SKM-1 (cell line): ENCODE measurements around the gene VPS72.

Experiments
- DNase-seq: peaks from one replicate; lab custom pipeline; 2025; ENCODE audit not compliant: unreplicated experiment; lab: John Stamatoyannopoulos, UW

Gene VPS72

DNA sequence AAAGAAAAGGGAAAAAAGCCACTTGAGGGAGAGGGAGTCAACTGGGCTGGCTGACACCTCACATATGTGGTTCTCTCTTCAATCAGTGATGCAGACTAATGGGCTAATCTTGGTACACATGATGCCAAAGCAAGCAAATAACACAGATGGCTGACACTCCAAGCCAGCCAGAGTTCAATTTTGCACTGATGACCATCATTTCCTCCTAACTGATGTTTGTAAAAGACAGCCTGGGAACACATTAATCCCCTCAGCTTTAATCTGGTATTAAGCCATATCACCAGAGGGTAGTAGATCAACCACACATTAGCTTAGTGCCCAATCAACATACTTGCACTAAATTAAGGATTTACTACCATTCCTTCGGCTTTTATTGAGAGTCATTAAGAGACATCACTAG, 2.8 kb downstream of the VPS72 start:
- DNase-seq: no peak

DNA sequence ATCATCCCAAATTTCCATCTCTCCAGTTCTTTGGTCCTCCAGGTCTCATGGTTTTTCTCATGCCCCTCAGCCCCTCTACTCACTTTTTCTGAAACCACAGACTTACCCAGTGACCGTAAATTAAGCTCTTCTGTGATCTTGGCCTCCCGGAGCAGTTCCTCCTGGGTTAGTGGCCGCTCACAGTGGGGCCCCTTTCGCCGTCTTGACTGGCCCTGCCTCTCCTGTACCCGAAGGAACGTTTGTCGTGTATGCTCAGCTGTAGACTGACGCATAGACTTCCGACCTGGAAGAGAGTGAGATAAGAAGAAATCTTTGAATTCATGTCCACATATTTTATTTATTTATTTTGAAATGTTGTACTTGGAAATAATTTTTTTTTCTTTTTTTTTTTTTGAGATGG, 5.8 kb downstream of the VPS72 start:
- DNase-seq: no peak

DNA sequence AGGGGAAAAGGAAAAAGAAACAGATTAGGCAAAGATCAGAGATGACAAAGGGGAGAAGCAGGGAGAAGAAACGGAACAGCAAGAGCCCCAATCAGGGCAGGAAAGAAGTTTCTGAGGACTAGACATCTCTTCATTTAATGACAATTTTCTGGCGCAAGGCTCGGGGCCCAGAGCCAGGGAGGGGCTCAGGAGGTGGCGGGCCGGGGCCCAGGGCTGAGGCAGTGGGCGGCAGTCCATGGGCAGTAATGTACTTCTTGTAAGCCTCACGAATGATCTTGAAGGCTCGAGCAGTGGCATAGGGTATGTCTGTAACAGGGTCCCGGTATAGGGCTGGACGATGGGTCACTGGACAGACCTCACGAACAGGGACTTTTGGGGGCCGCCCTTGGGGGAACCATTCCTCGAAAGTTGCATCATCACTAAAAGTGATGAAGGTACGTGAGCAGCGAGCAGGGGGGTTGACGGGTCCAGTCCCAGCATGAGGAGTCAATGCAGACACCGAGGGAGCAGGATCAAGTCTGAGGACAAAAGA, 13.4 kb downstream of the VPS72 start:
- no peak for DNase-seq

DNA sequence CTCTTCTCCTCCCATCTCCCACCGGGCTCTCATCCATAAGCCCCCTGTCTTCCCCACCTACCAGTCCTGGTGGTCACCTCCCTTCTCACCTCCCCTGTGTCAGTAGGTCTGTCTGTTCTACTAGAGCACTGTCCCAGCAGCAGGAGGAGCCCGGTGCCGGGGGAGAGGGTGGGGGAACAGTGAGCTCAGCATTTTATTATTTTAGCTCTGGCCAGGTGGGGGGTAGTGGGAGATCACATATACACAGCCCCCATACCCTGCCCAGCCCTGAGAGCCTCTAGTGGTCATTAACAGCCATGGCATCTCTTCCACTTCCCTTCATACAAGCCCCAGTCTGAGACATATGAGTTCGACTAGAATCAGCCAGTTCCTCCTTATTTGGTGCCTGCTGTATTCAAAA, 14.1 kb downstream of the VPS72 start, which contains the start of gene TMOD4:
TSS of gene TMOD4 (minus strand) at position 119 of the 400 bp plus-strand sequence. CDS start 1,106 bp downstream, outside the sequence.
- DNase-seq: peak; percentile 67

DNA sequence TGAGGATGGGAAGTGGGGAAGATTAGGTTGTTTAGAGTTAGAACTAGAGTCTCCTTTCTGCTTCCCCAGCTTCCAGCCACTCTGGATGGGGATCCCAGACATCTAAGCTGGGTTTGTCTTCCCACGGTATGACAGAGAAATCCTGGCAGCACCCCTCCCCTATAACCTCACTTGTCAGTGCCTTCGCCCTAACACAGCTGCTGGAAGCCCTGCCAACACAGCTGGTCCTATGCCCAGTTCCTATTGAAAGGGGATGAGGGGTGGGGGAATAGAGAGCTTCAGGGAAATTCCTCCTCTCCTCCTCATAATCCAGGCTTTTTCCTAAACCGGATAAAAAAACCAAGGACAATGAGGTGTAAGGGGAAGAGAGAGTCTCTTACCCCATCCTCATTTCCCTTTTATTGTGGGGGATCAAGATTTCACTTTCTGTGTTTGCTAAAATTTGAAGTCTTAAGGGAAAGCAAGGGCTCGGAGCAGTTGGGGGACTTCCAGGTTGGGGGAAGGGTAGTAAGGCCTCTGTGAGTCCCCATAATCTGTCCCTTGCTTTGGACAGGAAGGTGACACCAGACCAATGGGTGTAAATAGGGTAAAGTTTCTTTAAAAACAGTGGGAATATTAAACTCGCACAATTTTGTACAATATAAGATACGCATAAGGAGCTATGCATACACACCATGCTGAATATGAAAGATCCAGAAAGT, 14.8 kb downstream of the VPS72 start:
- no peak for DNase-seq

DNA sequence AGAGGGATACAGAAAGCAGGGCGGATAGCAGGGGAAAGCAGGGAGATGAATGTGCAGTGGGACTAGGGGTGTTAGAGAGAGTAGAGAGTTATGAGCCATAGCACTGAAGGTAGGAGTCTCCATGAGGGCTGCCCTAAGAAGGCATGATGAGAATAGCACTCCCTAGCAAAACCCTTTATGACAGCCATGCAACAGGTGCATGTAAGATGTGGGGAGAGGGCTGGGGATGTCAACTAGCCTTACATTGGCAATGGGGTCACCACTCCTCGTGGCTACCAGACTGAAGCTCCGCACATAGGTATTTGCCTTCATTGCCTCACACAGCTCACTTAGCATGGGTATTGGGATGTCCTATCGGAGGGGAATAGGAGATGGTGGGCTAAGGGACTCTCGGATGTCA, 18.8 kb downstream of the VPS72 start:
- DNase-seq: no peak

DNA sequence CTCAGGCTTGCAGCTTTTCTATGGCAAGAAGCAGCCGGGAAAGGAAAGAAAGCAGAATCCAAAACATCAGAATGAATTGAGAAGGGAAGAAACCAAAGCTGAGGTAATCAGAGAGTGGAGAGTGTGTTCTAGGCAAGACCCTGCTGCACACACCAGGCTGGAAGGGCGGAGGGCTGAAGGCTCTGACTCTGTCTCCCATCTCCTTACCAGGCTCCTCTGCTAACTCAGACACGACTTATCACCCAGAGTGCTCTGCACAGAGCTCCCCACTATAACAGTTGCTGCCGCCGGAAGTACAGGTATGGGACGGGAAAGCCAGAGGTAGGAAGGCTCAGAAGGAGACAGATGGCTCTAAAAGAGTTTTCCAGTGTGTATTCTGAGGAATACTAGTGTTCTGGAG, 22.9 kb downstream of the VPS72 start:
- DNase-seq: no peak

DNA sequence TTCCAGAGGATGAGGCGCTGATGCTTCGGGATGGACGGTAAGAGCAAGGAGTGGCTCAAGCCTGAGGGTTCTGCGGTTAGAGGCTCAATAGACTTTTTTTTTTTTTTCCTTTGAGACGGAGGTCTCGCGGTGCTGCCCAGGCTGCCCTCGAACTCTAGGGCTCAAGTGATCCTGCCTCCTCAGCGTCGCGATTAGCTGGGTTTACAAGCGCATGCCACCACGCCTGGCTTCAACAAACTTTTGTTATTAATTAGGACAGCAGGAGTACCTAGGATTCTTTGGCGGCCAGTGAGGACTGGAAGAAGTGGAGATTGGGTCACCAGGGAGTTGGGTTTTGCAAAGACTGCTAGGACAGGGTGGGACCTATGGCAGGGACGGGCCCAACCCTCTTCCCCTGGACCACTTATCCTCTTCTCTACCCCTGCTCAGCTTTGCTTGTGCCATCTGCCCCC, 23.5 kb downstream of the VPS72 start:
- no peak for DNase-seq

DNA sequence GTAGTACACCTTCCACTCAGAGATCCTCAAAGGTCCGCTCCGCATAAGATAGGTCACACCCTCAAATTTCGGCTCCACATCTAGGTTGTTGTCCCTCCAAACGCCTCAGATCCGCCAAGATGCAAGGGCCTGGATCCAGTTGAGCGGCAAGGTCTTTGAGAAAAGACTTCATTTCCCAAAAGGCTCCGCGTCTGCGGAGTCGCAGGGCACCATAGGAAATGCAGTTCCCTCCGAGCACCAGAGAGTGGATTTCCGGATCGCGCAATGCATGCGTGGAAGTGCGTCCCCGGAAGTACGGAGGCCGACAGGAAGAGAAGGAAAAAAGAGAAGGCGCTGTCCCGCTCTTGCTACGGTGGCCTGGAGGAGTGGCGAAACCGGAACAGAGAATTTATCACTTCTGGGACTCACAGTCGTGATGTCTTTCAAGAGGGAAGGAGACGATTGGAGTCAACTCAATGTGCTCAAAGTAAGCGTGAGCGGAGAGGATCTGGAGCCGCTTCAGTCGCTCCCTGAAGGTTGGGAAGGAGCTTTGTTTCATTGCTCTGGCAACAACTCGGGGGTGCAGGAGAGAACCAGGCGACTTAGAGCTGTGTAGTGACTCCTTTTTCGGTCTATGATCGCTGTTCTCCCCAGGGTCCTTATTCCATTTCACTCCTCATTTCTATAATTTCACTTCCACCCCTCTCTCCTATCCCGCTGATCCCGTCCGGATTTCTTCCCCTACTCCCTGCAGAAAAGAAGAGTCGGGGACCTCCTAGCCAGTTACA, 24.1 kb downstream of the VPS72 start, which contains the start of the genes LYSMD1 and SCNM1:
TSS of gene LYSMD1 (minus strand) at position 165 of the 767 bp plus-strand sequence. CDS start 644 bp downstream, outside the sequence.
TSS of gene SCNM1 (plus strand) at position 407 of the 767 bp plus-strand sequence. CDS start at position 416, 9 bp downstream.
- DNase-seq: peak; percentile 100

DNA sequence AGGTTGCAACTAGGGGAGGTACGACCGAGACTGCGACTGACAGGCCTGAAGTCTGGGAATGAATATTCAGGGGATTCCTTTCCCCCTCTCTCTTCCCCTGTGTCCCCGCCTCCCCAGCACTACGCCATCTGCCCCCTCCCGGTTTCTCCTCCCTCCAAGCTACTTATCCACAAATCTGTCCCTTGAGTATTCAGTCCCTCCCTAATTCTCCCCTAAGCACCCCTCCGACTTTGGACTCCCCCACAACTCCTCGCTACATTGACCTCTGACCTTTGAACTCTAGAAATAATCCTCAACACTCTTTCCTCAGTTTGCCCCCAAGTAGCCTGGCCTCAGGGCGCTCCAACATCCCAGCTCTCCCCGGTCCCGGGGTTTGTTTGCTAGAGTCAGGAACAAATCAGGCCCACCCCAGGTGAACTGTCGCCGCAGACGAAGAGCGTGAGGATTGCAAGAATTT, 24.7 kb downstream of the VPS72 start:
- DNase-seq: no peak

DNA sequence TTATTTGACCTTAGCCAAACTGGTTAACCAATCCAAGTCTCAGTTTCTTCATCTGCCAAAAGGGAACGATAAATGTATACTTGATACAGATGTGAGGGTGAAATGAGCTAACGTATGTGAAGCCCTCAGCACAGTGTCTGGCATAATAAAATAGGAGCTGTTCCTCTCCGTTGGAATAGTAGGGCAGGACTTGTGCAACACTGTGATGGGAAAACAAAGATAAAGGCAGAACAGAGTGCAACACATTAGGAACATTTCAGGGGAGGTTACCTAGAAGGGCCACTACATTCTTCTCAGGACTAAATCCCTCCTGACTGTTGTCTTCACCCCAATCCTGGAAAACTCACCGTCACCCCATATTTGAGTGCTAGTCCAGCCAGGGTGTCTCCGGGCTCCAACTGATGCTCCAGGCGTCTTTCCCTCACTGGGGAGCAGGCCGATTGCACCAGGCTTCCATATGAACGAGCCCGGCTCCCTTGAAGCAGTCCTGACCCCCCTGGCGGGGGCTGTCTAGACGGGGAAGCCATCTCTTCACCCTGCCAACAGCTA, 25.2 kb downstream of the VPS72 start:
- DNase-seq: no peak

DNA sequence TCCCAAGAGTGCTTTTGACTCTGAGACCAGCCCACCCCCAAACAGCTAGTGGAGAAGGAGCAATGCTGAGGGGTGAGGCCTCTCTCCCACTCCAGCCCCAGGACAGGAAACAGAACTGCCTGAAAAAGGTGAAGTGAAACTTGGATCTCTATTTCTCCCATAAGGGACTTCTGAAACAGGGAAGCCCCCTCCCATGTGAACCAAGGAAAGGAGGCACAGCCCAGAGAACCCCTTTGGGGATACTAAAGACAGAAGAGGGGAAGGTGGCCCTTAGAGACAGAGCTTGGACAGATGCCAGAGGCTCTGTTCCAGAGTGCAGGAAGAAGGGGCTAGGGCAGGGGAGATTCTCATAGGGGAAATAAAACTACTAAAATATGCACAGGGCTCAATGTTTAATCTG, 30.6 kb downstream of the VPS72 start:
- no peak for DNase-seq

DNA sequence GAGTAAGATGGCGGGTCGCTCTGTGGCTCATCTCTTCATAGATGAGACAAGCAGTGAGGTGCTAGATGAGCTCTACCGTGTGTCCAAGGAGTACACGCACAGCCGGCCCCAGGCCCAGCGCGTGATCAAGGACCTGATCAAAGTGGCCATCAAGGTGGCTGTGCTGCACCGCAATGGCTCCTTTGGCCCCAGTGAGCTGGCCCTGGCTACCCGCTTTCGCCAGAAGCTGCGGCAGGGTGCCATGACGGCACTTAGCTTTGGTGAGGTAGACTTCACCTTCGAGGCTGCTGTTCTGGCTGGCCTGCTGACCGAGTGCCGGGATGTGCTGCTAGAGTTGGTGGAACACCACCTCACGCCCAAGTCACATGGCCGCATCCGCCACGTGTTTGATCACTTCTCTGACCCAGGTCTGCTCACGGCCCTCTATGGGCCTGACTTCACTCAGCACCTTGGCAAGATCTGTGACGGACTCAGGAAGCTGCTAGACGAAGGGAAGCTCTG, 31.2 kb downstream of the VPS72 start:
- DNase-seq: peak; percentile 43

DNA sequence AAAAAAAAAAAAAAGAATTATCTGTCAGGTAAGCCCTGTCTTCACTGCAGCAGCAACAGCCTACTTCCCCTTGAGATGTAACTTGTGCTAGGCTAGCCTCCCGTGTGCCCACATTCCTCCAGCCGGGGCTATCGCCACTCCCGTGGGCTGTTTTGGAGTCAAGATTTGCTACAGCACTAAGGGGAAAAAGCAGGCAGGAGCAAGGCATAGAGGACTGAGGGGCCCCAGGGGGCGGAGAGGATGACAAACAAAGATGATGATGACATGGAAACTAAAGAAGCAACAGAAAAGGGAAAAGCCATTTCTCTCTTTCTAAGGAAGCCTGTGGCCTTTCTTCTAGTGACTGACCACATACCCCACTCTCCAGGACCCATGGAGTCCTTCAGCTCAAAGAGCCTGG, 31.7 kb downstream of the VPS72 start:
- peak; percentile 25 for DNase-seq

DNA sequence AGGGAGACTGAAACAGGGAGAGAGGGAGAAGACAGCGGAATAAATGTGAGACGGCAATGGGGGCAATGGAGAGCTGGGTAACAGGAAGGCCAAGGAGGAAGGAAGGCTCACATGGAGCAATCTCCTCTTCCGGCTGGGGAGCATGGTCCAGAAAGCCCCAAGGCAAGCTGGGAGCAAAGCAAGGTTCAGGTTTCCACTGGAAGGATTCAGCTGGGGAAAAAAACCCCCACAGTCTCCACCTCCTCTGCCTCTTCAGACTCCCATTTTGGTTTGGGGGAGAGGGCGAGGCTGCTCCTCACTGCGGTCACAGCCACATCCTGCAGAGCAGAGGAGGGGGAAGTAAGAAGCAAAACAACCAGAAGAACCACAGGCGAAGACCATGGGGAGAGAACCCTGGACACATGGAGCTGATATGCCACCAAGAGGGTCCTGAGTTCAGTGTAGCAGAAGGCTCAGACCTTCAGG, 32.9 kb downstream of the VPS72 start:
- DNase-seq: peak; percentile 97

DNA sequence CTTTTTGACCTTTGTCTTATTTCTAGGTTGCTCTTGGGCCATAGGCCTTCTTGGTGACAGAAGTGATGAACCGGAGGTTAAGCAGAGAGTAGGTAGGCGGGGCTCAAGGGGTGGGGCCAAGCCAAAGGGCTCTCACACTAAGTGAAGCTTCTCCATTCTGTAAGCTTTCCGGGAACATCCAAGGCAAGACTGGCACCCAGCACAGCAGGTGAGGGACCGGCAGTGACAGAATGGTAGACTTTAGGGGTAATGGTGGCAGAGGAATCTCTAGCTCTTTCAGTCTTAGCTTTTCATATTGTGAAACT, 33.5 kb downstream of the VPS72 start, which contains the start of gene TNFAIP8L2:
TSS of gene TNFAIP8L2 (plus strand) at position 135 of the 305 bp plus-strand sequence. CDS start 2,049 bp downstream, outside the sequence.
- DNase-seq: peak; percentile 88

DNA sequence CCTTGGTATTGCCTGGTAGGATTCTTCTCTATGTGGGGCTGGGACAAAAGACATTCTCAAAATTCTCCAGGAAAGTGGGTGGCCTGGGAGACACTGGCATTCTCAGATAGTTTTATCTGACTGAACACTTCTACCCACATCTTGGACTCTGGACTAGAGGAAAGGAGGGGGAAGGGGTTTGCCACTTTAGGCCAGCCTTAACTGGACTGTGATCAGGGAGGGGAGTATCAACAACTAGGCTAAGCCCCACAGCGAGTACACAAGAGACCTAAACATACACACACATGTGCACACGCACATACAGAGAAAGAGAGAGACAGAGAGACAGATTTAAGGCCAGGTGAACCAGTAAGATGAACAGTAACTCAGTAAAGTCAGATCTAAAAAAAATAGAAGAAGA, 42.3 kb downstream of the VPS72 start:
- DNase-seq: no peak

DNA sequence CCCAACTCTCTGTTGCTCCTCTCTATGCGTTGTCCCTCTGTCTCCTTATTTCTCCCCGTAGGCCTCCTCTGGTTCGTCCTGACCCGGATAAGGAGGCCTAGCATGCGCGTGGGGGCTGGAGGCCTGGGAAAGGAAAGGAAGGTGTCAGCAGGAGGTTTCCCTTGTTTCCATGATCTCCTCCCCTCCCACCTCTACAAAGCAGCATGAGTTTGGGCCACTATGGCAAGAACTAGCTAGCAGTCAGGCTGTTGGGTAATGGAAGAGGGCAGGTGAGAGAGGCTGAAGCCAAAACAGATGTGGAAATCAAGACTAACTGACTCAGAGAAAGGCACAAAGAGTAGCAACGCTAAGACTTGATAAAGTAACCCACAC, 42.9 kb downstream of the VPS72 start:
- DNase-seq: no peak

DNA sequence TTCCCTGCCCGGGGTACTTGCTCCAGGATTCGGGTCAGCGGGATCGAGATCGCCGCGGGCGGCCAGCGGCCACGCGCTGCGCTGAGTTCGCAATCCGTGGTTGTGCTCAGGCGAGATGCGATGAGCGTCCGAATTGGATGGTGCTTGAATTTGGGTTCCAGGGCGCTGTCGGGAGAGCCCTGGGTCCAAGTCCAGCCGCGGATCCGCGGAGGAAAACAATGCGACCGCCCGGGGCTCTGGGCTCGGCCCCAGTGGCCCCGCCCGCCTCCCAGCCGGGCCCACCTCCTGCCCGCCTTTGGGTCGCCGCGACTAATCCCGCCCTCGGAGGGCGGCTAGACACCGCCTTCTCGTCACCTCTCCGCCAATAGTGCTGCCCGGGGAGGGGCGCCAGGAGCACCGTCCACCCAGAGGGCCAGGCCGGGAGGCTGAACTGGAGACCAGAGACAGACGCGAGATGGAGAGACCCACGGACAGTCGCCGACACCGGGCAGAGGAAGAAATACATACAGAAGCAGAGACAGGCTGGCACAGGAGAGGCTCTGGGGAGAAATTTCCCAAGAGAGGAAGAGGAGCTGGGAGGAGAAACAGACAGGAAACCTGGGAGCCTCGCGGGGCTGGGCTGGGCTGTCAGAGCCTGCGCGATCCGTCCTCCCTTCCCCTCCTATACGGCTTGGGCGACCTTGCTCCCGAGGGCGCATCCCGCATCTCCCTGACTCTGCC, 43.4 kb downstream of the VPS72 start, which contains the start of gene SEMA6C:
TSS of gene SEMA6C (minus strand) at position 220 of the 720 bp plus-strand sequence. CDS start 4,010 bp downstream, outside the sequence.
- peak; percentile 98 for DNase-seq

DNA sequence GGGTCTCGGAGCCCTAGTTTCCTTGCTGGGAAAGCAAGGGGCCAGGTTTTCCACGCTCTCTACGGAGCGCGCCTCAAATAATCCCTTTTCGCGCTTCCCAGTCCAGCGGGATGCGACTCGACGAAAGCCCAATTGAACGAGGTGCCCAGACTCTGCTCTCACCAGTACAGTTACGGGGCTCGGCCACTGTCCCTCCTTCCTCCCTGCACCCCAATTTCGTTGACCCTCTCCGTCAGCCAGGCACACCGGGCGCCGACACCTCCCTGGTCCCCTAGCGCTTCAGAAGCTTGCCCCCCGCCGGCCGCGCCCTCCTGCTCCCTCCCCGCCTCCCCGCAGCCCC, 44.0 kb downstream of the VPS72 start:
- no peak for DNase-seq
